DMS114 treated with DMSO at 0.1 percent for 48 hours (cell line): ENCODE measurements around the gene KIZ.

ENCODE experiments used
- DNase-seq: peaks from one replicate; lab custom pipeline; 2025; ENCODE audit not compliant: unreplicated experiment; lab: John Stamatoyannopoulos, UW

The KIZ gene

DNA sequence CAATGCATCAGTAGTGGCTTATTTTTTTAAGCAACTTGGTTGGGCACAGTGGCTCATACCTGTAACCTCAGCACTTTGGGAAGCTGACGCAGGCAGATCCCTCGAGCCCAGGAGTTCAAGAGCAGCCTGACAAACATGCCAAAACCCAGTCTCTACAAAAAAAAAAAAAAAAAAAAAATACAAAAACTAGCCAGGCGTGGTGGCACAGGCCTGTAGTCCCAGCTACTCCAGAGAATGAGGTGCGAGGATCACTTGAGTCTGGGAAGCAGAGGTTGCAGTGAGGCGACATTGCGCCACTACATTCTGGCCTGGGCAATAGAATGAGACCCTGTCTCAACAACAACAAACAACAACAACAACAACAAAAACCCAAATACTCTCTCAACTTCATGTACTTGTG is 132.5 kb downstream of the KIZ start:
- no peak for DNase-seq

DNA sequence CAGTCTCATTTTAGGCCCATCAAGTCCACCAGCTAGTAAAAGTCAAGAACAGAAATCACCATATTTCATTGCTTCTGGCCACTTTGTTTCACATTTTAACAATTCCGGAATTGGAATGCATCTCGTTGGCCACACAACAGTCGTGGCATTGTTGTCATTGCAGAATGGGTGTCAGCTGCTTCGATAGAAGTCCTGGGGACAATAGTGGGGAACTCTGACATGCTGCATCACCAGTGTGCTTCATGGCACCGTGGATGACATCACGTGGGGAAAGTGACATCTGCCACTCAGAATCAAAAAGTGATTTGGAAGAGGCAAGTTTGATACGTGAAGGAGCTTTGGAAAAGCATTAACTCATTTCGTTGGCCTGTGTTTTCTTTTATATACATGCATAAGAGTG is 133.5 kb downstream of the KIZ start:
- DNase-seq: no peak

DNA sequence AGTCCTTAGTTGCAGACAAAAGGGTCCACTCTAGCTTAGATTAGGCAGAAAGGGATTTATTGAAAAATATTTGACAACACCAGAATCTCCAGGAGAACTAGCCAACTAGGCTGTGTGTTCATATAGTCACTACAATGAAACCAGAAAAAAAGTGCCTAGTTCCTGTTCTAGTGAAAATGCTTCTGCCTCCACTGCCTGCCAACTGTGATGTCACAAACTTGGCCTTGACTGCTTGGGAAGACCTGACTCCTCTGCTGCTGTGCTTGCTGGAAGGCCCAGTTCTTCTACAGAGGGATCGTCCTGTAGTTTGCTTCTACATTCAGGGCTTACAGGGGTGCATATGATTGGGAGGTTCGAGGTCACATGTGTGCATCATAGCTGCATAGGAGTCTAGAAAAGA is 136.9 kb downstream of the KIZ start:
- DNase-seq: no peak

DNA sequence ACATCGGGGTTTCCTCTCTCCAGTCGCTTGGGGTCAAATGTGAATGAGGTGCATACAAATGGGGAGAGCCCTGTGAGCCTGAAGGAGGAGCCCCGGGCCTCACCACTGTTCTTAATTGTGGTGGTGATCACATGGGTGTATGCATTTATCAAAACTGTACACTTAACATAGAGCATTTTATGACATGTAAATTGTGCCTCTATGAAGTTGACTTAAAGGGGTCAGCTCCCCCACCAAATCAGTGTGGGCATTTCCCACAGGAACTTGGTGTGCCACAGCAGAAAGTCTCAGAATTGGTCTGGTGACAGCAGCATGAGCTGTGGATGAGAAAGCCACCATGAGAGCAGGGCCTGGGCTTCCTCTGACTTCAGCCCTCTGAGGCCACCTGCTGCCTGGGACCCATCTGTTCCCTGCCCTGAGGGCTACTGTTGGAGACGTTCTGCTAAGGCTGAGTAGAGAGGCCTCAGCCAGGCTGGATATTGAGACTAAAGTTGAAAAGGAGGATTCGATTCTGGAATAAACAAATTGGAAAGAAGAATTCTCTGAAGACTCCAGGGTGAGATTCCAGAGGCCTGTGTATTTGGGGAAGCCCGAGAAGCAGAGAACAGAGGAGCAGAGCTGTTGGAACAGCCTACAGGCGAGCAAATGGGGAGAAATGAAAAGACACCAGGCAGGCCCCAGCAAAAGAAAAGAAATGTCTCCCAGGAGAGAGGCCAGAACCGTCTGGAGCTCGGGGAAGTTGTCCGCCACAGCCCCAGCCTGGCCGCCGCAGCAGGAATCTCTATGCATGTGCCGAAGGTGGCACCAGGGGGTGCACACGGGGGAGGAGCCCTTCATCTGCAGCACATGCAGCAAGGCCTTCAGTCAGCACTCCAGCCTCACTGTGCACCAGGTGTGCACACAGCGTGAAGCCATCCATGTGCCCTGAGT is 139.6 kb downstream of the KIZ start:
- DNase-seq: no peak

DNA sequence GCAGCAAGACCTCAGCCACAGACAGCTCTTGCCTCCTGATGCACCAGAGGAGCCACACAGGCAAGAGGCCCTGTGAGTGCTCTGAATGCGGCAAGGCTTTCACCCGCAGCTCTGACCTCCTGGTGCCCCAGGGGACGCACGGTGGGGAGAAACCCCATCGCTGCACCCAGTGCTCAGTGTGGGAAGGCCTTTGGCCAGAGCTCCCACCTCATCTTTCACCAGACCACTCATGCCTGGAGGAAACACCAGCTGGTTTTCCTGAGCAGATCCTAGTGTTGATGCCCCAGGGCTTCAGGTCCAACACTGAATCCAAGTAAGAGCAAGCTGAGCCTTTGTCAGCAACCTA is 140.3 kb downstream of the KIZ start:
- DNase-seq: no peak

DNA sequence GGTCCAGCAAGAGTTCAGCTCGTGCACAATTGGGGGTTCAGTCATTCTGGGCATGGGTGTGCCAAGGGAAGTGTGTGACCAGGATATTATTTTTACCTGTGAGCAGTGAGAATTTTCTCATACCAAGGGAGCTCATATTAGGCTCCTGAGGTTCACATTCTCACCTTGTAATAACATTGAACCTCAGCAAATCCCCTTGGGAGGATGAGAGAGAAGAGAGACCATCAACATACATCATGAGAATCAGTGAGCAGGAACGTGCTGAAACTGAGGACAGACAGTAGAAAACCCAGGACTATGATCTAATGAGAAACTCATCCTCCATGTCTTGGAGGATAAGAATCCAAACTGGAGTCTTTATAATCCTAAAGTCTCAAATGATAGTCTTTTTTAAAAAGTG is 143.9 kb downstream of the KIZ start:
- no peak for DNase-seq

DNA sequence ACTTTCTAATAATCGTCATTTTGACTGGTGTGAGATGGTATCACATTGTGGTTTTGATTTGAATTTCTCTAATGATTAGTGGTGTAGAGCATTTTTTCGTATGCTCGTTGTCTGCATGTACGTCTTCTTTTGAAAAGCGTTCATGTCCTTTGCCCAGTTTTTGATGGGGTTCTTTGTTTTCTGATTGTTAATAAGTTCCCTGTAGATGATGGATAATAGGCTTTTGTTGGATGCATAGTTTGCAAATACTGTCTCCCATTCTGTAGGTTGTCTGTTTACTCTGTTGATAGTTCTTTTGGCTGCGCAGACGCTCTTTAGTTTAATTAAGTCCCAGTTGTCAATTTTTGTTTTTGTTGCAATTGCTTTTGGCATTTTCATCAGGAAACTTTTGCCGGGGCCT is 144.9 kb downstream of the KIZ start:
- no peak for DNase-seq

DNA sequence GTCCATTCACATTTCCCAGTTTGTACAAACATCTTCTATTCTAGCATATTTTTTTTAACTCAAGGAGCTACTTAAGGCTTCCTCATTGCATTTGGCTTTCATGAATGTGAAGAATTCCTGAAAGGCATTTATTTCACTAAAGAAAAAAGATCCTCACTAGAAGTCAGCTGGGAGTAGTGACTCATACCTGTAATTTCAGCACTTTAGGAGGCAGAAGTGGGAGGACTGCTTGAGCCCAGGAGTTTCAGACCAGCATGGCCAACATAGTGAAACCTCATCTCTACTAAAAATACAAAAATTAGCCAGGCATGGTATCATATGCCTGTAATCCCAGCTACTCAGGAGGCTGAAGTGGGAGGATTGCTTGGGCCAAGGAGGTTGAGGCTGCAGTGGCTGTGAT is 146.4 kb downstream of the KIZ start:
- DNase-seq: no peak

DNA sequence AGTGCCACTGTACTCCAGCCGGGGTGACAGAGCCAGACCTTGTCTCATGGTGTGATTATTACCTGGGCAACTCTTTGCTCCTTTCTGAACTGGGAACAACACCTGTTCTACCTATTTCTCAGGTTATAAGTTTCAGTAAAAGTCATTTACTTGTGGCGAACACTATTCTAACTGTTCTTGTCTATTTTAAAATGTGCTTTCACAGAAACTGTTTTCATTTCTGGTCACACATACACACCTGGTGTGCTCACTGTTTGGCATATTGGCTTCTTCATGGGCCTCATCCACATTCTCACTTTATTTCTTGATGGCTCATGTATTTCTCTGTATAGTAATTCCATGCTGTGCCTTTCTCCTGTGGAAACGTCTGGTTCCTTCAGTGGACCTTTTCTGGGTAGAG is 146.8 kb downstream of the KIZ start:
- no peak for DNase-seq

DNA sequence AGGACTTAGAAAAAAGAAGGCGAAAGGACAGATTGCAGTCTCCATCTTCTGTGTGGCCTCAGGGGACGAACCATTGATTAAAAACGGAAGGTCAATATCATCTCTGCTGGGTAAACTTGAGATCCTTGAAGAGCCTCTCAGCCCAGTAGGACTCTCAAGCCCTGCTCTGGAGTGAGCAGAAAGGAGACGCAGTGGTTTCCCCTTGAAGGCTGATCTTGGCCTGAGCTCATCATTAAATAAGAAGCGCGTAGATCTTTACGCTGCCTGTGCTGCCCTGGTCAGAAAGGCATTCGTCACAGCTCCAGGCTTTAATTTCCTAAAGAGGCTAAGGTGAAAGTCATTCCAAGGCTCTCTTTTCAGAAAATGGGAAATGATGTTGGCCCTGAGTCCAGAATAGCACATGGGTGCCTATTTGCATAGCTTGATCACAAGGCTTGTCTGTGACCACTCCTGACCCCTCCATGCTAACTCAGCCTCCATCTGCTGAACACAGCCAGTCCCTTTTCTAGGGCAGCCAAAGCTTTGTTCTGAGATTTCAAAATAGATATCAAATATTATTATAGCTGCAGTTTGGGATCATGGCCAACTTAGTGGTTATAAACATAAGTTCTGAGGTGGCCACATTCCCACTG is 148.0 kb downstream of the KIZ start:
- no peak for DNase-seq

DNA sequence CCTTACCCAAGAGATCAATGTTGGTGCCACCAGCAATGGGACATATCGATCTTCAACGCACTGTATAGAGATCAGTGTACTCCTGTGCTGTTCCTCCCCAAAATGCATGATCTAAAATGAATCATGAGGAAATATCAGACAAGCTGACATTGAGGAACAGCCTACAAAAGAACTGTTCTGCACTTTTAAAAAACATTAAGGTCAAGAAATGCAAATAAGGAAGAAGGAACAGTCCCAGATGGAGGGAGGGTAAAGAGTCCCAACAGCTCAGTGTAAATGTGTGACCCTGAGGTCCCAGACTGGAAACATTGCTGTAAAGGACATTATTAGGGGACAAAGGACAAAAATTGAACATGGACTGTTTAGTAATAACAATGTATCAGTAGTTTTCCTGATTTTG is 152.9 kb downstream of the KIZ start:
- no peak for DNase-seq

DNA sequence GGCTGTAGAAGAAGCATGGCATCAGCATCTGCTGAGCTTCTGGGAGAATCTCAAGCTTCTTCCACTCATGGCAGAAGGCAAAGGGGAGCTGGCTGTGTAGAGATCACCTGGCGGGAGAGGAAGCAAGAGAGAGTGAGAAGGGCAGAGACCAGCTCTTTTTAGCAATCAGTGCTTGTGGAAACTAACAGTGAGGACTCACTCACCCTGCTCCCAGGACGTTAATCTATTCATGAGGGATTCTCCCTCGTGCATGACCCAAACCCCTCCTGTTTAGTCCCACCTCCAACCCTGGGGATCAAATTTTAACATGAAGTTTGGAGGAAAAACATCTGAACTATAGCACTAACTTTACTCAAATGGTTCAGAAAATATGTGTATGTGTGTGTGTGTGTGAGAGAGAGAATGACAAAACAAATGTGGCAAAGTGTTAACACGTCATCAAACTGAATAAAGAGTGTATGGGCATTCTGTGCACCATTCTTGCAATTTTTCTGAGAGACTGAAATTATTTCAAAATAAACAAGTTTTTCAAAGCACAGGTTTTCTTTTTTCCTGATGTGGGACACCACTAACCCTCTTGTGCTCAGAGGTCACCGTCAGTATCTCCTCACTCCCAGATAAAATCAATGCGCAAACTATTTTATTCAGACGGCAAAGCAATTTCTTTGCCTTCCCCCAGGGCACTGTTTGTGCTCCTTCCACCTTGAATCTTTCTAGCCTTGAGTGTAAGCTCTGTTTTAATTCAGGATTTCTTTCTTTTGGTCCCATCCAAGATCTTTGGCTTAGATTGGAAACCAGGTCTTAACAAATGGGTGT is 154.0 kb downstream of the KIZ start:
- no peak for DNase-seq

DNA sequence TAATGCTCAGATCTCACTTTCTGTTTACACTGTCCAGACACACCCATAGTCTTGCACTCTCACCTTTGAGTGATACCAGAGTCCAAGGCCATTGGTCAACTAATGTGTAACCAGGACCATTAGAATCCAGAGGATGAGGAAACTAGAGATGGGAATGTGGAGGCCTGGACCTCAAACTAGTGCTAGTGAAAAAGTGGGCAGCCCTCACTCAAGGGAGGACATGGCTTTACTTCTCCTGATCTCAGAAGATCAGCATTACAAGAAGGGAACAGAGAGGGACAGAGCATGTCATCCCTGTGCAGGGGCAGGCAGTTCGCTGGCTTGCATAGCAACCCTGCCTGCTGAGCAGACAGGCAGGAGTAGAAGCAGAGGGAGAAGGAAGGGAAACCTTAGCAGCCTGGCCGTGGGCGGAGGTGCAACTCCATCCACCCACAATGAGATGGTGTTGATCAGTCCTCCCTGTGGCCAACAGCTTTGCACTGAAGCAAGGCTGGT is 154.7 kb downstream of the KIZ start:
- no peak for DNase-seq

DNA sequence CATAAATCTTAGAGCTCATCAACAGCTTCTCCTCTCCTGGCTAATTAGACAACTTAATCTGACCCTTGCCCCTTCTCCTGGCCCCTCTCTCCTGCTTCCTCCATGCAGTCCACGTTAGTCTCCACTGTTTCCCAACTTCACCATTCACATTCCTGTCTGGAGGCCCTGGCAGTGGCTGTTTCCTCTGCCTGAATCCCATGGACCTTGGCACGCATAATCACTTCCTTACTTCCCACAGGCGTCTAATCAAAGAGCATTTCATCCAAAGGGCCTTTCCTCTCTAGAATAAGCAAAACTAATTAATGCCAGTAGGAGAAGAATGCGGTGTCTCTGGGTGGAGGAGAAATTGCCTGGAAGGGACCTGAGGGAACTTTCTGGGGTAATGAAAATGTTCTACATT is 160.9 kb downstream of the KIZ start:
- DNase-seq: no peak

DNA sequence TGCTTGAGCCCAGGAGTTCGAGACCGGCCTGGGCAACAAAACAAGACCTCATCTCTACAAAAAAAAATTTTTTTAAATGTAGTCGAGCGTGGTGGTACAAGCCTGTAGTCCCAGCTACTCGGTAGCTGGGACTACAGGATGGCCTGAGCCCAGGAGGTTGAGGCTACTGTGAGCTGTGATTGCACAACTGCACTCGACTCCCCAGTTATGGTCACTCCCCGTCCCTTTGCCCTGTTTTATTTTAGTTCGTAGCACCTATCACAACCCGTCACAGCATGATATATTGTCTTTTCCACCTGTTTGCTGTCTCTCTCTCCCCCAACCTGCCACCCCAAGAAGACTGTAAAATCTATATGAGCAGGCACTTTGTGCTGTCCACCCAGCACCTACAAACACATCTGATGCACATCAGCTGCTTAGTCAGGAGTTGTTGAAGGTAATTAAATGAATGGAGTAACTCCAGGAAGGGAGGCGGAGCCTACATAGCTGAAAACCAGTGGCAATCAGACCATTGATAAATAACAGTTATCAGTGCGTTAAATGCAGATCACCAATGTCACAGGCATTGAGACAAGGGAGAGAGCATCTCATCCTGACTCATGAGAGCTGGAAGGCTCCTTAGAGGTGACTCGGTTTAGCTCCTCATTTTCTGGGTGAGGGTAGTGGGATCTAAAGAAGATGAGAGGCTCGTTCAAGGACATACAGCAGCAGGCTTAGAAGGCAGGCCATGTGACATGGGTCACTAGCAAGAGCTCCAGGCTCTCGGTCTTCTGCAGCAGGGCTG is 162.9 kb downstream of the KIZ start:
- no peak for DNase-seq

DNA sequence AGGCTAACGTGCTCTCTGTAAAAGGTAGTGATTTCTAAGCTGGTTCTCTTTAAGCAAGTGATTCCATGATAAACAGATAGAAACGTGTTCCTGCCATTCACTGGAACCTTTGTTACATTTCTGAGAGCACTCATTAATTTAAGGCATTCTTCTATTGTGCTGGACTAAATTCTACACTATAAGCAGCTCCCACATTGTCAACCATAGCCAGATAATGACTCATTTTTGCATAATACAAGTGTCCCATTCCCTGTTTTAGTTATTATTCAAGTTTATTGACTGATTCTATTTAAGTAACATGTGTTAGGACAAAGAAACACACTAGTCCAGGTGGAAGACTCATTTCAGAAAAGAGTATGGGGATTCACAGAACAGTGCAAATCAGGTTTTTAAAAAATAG is 163.8 kb downstream of the KIZ start:
- no peak for DNase-seq

DNA sequence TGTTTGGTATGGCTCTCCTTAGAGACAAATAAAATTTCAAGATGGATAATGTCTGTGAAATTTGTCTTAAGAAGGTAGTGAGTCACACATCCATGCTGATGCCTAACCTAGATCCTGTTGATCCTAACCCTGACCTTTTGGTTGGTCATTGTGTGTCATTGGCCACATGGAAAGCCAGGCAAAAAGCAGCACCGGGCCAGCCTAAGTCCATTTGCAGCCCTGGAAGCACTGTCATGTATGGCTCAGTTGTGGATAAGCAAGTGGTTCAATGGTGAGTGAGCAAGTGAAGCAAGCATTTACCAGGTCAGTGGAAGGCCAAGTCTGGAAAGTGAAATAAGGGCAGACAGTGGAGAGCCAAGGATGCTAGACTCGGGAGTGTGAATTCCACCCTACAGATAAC is 165.1 kb downstream of the KIZ start:
- no peak for DNase-seq

DNA sequence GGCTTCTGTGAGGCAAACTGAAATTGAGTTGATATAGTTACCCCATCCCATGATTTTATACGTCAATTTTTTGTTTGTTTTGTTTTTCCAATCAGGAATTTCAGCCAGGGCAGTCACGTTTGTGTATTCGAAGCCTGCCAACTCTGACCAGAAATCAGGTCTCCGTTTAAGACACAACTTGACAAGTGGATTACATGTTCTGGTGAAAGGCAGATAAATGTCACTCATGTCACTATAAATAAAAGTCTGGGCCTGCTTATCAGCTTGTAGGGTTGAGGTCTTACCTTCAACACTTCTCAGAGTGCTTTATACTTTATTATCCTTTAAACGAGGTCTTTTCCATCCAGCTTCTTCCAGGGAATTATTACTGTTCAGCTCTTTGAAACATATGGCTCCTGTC is 168.9 kb downstream of the KIZ start:
- DNase-seq: no peak
